ENCODE data around the gene WDR38. TPM values are rescaled to one million over a fixed set of nuclear protein-coding genes. Genes with fewer than 3 reads are reported as not detected.
A peak's percentile ranks its signal among the peaks of the same experiment; 100 is the strongest.

Gene WDR38
- total and polyA plus RNA-seq, 2 of the 13 experiments (the other 11 are each of a cell fraction or from before 2014, with no cell fraction given): not detected

DNA sequence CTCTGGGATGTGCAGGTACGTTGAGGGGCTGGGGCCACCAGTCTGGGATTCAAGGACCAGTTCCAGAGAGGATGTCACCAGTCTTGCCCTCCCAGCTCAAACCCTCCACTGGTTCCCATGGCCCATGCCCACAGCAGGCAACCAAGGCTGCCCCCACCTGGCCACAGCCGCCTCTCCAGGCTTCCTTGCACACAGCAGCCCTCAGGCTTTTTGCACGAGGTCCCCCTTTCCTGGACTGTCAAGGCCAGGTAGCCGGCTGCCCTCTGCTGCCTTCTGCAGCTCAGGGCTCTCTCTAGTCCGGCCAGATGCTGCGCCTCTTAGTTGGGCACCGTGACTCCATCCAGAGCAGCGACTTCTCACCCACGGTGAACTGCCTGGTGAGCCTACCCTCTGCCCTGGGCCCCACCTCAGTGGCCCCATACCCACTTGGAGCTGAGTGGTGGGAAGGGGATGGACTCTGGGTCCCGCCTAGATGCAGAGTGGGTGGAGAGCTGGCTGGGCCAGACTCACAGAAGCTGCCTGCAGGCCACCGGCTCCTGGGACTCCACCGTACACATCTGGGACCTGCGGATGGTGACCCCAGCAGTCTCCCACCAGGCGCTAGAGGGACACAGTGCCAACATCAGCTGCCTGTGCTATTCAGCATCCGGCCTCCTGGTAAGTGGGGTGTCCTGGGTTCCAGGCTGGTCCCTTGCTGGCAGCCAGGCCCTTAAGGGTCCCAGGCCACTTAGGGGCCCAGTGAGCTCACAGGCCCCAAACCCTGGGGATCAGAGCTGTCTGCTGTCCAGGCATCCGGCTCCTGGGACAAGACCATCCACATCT is 2.9 kb downstream of the WDR38 start (continued):
- TF ChIP-seq, protein P1, sequence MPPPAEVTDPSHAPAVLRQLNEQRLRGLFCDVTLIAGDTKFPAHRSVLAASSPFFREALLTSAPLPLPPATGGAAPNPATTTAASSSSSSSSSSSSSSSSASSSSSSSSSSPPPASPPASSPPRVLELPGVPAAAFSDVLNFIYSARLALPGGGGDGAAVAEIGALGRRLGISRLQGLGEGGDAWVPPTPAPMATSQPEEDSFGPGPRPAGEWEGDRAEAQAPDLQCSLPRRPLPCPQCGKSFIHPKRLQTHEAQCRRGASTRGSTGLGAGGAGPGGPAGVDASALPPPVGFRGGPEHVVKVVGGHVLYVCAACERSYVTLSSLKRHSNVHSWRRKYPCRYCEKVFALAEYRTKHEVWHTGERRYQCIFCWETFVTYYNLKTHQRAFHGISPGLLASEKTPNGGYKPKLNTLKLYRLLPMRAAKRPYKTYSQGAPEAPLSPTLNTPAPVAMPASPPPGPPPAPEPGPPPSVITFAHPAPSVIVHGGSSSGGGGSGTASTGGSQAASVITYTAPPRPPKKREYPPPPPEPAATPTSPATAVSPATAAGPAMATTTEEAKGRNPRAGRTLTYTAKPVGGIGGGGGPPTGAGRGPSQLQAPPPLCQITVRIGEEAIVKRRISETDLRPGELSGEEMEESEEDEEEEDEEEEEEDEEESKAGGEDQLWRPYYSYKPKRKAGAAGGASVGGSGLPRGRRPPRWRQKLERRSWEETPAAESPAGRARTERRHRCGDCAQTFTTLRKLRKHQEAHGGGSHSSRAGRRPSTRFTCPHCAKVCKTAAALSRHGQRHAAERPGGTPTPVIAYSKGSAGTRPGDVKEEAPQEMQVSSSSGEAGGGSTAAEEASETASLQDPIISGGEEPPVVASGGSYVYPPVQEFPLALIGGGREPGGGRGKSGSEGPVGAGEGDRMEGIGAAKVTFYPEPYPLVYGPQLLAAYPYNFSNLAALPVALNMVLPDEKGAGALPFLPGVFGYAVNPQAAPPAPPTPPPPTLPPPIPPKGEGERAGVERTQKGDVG (CRISPR knock-in tag; IDR thresholded peaks at IDR 0.05; ENCODE audit: borderline replicate concordance): peak; percentile 20; the same call in 1 of the 2 replicates
- TF ChIP-seq GRHL1 (CRISPR knock-in tag; conservative IDR thresholded peaks at IDR 0.05) (no peak), TBX2 (CRISPR knock-in tag; IDR thresholded peaks at IDR 0.05; ENCODE audit: borderline replicate concordance) (no peak), RFX5 (IDR thresholded peaks at IDR 0.05; ENCODE audit: low read depth, low read length) (no peak), ZNF564 (CRISPR knock-in tag; IDR thresholded peaks at IDR 0.05) (no peak), ZNF703 (CRISPR knock-in tag; IDR thresholded peaks at IDR 0.05; ENCODE audit: borderline replicate concordance) (no peak), ZNF850 (CRISPR knock-in tag; conservative IDR thresholded peaks at IDR 0.05) (no peak), ZNF251 (CRISPR knock-in tag; IDR thresholded peaks at IDR 0.05) (no peak), TAF15 (IDR thresholded peaks at IDR 0.05; ENCODE audit: low read depth, low read length, poor library complexity, severe bottlenecking) (no peak), ZMYM2 (CRISPR knock-in tag; IDR thresholded peaks at IDR 0.05) (no peak), TGIF2 (CRISPR knock-in tag; IDR thresholded peaks at IDR 0.05) (0 out of 2 replicates have a peak, but pooled peaks have one; percentile 46), DR1 (CRISPR knock-in tag; IDR thresholded peaks at IDR 0.05) (0 out of 2 replicates have a peak, but pooled peaks have one; percentile 19), ZBTB42 (CRISPR knock-in tag; IDR thresholded peaks at IDR 0.05) (0 out of 2 replicates have a peak, but pooled peaks have one; percentile 40)
- TF ChIP-seq, protein P2, sequence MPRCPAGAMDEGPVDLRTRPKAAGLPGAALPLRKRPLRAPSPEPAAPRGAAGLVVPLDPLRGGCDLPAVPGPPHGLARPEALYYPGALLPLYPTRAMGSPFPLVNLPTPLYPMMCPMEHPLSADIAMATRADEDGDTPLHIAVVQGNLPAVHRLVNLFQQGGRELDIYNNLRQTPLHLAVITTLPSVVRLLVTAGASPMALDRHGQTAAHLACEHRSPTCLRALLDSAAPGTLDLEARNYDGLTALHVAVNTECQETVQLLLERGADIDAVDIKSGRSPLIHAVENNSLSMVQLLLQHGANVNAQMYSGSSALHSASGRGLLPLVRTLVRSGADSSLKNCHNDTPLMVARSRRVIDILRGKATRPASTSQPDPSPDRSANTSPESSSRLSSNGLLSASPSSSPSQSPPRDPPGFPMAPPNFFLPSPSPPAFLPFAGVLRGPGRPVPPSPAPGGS (CRISPR knock-in tag; IDR thresholded peaks at IDR 0.05): peak; percentile 19; the same call in 1 of the 2 replicates
- TF ChIP-seq, protein P3, sequence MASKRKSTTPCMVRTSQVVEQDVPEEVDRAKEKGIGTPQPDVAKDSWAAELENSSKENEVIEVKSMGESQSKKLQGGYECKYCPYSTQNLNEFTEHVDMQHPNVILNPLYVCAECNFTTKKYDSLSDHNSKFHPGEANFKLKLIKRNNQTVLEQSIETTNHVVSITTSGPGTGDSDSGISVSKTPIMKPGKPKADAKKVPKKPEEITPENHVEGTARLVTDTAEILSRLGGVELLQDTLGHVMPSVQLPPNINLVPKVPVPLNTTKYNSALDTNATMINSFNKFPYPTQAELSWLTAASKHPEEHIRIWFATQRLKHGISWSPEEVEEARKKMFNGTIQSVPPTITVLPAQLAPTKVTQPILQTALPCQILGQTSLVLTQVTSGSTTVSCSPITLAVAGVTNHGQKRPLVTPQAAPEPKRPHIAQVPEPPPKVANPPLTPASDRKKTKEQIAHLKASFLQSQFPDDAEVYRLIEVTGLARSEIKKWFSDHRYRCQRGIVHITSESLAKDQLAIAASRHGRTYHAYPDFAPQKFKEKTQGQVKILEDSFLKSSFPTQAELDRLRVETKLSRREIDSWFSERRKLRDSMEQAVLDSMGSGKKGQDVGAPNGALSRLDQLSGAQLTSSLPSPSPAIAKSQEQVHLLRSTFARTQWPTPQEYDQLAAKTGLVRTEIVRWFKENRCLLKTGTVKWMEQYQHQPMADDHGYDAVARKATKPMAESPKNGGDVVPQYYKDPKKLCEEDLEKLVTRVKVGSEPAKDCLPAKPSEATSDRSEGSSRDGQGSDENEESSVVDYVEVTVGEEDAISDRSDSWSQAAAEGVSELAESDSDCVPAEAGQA (IDR thresholded peaks at IDR 0.05; ENCODE audit: low read depth): no peak
- TF ChIP-seq, protein P3 (CRISPR knock-in tag; IDR thresholded peaks at IDR 0.05; ENCODE audit: borderline replicate concordance): no peak
